ENCODE data around the gene CYP4F11. TPM values are rescaled to one million over a fixed set of nuclear protein-coding genes. Genes with fewer than 3 reads are reported as not detected.
"Not testable (repeated sequence)": the region's sequence is repeated elsewhere in the genome, so short reads cannot be mapped to it uniquely, and the experiment has no call there.

CYP4F11 gene
- total and polyA plus RNA-seq, 8 donors, result 0.04 to 2.3 TPM; not detected in 6

GRCh38 chr19:15892012-15892411 is 42.3 kb downstream of the CYP4F11 start:
- no peak for TF ChIP-seq CTCF (IDR thresholded peaks at IDR 0.05)
- Histone ChIP-seq H3K4me3 (no peak overlapping the region), H3K4me1 (no peaks in the 10 kb centered on the region), H3K9me3 (no peaks in the 10 kb centered on the region), H3K27ac (no peak overlapping the region), H3K27me3 (no peaks in the 10 kb centered on the region), H3K36me3 (no peaks in the 10 kb centered on the region)
- ATAC-seq (no peak), DNase-seq (no peak)
- intact Hi-C loops (cut with DNase I), result no loop called here

GRCh38 chr19:15891434-15891833 is 42.9 kb downstream of the CYP4F11 start:
- Histone ChIP-seq H3K27me3 (no peaks in the 10 kb centered on the region), H3K9me3 (no peaks in the 10 kb centered on the region), H3K4me1 (no peaks in the 10 kb centered on the region), H3K27ac (no peak overlapping the region), H3K36me3 (no peaks in the 10 kb centered on the region), H3K4me3 (no peak overlapping the region)
- intact Hi-C loops (cut with DNase I), result no loop called here
- no peak for TF ChIP-seq CTCF (IDR thresholded peaks at IDR 0.05)
- ATAC-seq (no peak), DNase-seq (no peak)

- intact Hi-C loops (cut with DNase I); DNase-seq; H3K4me3 ChIP-seq; H3K27ac ChIP-seq; ATAC-seq; H3K36me3 ChIP-seq; H3K9me3 ChIP-seq; H3K4me1 ChIP-seq: not testable (repeated sequence)
- H3K27me3 ChIP-seq, result peaks cover 0 to 11% of the 10 kb centered on the region in 2 donors
Observed at GRCh38 chr19:15889339-15889738, 45.0 kb downstream of the CYP4F11 start.

- no peaks in the 10 kb centered on the region for H3K9me3 ChIP-seq
- no peak overlapping the region for H3K27ac ChIP-seq
- no peaks in the 10 kb centered on the region for H3K36me3 ChIP-seq
- DNase-seq (no peak), ATAC-seq (no peak)
- H3K4me3 ChIP-seq, result no peak overlapping the region
- H3K27me3 ChIP-seq, result peaks cover 0 to 23% of the 10 kb centered on the region in 2 donors
- TF ChIP-seq CTCF (IDR thresholded peaks at IDR 0.05), result no peak
- H3K4me1 ChIP-seq, result no peaks in the 10 kb centered on the region
- intact Hi-C loops (cut with DNase I), result no loop called here
Observed at GRCh38 chr19:15885919-15886318, 48.4 kb downstream of the CYP4F11 start.

GRCh38 chr19:15885167-15885566 is 49.2 kb downstream of the CYP4F11 start:
- intact Hi-C loops (cut with DNase I), result no loop called here
- H3K4me3 ChIP-seq, result no peak overlapping the region
- H3K4me1 ChIP-seq, result no peaks in the 10 kb centered on the region
- no peak for TF ChIP-seq CTCF (IDR thresholded peaks at IDR 0.05)
- no peak overlapping the region for H3K27ac ChIP-seq
- ATAC-seq (no peak), DNase-seq (no peak)
- no peaks in the 10 kb centered on the region for H3K36me3 ChIP-seq
- no peaks in the 10 kb centered on the region for H3K9me3 ChIP-seq
- H3K27me3 ChIP-seq, result peaks cover 0 to 30% of the 10 kb centered on the region in 2 donors

- H3K36me3 ChIP-seq; DNase-seq; intact Hi-C loops (cut with DNase I); H3K4me3 ChIP-seq; H3K9me3 ChIP-seq; H3K4me1 ChIP-seq; ATAC-seq; H3K27ac ChIP-seq: not testable (repeated sequence)
- peaks cover 0 to 41% of the 10 kb centered on the region in 2 donors for H3K27me3 ChIP-seq
Observed at GRCh38 chr19:15883329-15883728, 51.0 kb downstream of the CYP4F11 start.

Measured in left lung (tissue), 10 donors.